Activated CD4-positive, alpha-beta T cell treated with anti-CD3 and anti-CD28 coated beads, Interleukin-2, amount 50 U/mL, for 1 hour (primary cell): Measurements from ENCODE around the gene GDPD4.
A peak's percentile ranks its signal among the peaks of the same experiment; 100 is the strongest.

Experiments
- DNase-seq: peaks from one replicate; pipeline ENCODE4 v3.0.0-alpha.2; 2020

Gene GDPD4

DNA sequence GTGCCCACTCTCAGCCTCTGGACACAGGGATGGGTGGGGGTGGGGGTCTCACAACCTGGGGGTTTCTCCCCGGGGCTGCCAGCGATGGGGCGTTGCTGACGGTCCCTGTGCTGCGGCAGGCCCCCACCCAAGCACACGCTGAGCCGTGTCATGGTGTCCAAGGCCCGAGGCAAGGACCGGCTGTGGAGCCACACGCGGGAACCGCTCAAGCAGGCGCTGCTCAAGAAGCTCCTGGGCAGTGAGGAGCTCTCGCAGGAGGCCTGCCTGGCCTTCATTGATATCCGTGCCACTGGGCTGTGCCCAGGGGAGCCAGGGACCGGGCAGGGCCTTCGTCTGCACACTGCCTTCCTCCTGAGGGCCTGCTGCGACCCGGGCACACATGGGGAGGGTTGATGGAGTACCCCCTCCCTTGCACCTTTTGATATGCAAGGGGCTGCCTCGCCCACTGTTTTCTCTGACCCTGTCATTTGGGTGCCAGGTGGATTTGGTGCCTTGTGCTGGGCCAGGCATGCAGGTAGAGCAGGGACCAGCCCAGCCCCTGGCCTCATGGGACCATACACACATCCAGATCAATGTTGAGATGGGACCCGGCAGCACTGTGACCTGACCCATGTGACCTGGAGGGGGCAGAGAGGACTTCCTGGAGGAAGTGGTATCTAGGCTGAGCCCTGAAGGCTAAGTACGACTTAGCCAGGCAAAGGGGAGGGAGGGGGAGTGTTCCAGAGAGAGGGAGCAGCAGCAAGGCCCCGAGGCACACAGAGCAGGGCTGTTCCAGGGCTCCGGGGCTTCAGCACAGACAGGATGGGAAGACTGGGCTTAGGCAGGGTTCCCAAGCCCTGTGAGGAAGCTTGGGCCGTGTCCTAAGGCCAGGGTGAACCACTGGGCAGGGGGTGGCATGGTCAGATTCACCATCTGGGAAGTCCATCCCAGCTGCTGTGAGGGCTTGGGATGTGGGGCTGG is 98.3 kb downstream of the GDPD4 start:
- DNase-seq, result no peak

DNA sequence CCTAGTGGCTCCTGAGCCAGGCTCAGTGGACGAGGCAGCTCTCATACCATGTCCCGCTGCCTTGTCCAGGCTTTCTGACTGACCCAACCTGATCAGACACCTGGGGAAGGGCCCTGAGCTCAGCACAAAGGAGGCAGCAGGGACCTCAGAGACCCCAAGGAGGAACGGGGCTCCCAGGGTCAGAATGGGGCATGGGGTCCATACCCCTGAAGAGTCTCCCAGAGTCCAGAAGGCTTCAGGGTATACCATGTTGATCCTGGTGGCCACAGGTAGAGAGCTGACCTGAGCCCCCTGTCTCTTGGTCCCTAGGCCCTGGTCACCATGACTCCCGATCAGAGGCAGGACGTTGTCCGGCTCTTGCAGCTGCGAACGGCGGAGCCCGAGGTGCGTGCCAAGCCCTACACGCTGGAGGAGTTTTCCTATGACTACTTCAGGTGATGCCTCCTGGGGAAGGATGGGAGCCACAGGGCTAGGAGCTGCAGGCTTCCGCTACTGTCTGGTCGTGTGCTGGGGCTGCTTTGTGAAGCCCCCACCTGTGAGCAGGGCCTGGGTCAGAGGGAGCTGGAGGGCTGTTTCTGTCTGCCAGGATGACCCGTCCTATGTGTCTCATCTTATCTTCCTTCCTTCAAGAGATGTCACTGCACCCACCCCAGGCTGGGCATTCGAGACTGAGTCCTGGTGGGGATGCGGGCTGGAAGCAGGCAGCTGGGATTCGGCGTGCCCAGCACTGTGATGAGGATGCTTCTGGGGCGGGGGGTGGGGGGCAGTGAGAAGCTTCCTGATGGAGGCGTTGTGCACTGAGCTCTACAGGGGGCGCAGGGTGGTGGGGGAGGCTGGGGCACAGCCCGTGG is 99.3 kb downstream of the GDPD4 start:
- no peak for DNase-seq

DNA sequence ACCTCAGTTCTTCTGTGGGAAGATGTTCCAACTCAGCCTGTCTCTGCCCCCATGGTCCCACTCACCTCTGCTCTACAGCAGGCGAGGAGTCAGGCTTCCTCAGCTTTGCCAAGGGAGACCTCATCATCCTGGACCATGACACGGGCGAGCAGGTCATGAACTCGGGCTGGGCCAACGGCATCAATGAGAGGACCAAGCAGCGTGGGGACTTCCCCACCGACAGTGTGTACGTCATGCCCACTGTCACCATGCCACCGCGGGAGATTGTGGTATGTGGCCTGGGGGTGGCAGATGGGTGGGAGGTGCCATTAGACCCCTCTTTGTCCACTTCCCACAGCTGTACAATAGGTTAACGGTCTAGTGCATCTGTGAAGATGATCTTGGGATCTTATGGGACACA is 100.1 kb downstream of the GDPD4 start:
- DNase-seq, result no peak

DNA sequence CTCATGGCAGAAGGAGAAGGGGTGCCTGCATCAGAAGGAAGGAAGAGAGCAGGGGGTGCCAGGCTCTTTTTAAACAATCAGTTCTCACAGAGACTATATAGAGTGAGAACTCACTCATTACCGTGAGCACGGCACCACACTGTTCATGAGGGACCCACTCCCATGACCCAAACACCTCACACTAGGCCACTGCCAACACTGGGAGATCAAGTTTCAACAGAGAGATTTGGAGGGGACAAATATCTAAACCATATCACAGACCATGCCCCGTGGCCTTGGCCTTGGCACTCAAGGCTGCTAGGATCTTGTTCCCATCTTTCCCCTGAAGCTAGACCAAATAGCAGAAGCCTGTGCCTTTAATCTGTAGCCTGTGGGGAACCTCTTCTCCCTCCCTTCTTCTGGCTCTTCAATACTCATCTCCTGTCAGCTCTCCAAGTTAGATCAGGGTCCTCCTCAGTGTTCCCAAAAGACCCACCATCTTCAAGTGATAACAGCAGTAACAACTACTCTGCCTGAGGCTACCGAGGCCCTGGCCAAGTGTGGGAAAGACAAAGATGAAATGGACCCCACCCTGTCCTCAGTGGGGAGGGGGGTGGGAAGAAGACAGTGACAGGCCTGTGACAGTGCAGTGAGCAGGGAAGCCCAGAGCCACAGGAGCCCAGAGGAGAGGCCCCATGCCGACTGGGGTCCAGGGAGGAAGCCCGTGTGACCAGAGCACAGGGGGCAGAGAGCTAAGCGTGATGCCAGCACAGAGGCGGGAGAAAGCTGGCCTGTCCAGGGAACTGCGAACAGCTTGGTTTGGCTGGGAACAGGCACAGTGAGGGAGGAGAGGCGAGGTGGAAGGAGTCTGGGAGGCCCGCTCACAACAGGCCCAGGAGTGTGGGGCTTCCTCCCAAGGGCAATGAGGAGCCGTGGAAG is 100.9 kb downstream of the GDPD4 start:
- no peak for DNase-seq

GRCh38 chr11:77199137-77199745 is 102.2 kb downstream of the GDPD4 start:
- no peak for DNase-seq

DNA sequence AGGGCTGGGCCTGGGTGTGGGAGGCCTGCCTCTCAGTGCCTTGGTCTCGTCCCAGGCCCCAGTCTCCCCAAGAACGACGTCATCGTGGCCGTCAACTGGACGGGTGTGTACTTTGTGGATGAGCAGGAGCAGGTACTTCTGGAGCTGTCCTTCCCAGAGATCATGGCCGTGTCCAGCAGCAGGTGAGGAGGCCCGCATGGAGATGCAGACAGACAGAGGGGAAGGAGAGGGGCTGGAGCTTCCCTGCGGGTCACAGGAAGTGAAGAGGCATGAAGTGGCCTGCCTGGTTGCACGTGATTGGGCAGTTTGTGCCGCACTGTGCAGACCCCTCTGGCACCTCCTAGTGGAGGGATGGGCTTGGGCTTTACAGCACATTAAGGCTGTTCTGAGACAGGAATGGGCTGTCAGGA is 103.0 kb downstream of the GDPD4 start:
- DNase-seq, result no peak

GRCh38 chr11:77197626-77198320 is 103.7 kb downstream of the GDPD4 start:
- no peak for DNase-seq

- no peak for DNase-seq
Measured at GRCh38 chr11:77196961-77197360, 104.5 kb downstream of the GDPD4 start.

GRCh38 chr11:77195071-77195755 is 106.3 kb downstream of the GDPD4 start:
- DNase-seq, result no peak

- no peak for DNase-seq
Measured at GRCh38 chr11:77193911-77194830, 107.3 kb downstream of the GDPD4 start.

- no peak for DNase-seq
Measured at GRCh38 chr11:77193167-77193566, 108.3 kb downstream of the GDPD4 start.

DNA sequence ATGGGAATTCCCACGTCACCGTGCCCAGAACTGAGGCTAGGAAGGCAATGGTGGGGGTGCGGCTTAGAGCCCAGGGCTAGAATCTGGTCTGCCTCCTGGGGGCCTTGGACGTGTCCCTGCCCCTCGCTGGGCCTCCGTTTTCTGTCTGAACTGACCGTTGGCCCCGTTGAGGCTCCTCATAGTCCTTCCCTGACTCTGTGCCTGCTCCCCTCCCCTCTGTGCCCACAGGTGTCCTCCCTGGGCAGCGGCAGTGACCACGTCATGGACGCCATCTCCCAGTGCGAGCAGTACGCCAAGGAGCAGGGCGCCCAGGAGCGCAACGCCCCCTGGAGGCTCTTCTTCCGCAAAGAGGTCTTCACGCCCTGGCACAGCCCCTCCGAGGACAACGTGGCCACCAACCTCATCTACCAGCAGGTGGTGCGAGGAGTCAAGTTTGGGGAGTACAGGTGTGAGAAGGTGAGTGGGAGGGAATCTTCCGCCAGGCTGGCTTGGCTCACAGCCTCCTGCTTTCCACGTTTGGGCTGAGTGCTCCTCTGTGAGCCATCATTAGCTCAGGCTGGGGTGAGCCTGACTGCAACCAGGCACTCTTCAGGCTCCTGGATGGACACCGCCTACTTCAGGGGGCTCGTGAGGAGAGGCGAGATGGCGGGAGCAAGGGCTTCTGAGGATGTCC is 109.5 kb downstream of the GDPD4 start:
- DNase-seq, result peak; percentile 39

DNA sequence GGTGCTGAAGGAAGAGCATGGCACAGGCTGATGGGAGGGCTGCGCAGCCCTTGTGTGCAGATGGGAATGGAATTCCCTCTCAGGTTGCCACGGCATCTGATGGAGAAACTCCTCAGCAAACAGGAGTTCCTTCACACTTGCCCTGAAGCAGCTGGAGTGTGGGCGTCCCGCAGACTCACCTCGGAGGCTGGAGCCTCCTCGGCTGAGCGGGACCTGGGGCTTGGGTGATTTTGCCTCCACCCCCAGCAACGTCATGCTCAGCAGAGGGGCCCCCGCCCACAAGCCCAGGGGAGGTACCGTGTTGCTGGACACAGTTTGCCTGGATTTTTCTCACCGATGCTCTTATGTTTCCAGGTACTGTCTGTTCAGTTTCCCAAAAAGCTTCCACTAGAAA is 110.1 kb downstream of the GDPD4 start:
- no peak for DNase-seq

DNA sequence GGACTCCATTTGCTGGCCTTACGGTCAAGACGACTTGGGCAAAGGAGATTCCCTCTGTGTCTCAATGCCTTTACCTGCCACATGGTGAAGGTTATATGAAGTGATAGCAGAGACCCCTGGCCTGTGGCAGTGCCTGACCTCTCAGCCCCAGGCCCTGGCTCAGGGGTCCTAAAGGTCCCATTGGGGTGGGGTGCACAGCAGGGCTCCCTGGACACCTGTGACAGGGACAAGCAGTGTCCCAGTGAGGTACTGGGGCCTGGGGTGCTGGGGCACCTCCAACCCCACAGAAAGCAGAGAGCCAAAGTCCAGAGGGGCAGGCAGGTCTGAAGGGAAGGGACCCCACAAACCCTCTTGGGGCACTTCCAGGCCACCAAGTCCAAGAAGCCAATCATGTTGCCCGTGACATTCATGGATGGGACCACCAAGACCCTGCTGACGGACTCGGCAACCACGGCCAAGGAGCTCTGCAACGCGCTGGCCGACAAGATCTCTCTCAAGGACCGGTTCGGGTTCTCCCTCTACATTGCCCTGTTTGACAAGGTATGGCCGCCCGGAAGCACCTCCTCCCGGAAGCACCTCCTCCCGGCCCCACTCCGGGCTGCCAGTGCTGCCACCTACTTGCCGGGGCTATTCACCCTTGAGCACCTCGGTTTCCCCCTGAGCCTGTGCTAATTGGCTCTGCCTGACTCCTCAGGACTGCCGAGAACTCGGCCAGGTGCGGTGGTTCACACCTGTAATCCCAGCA is 111.0 kb downstream of the GDPD4 start:
- DNase-seq, result no peak

- no peak for DNase-seq
Measured at GRCh38 chr11:77189588-77190210, 111.8 kb downstream of the GDPD4 start.

DNA sequence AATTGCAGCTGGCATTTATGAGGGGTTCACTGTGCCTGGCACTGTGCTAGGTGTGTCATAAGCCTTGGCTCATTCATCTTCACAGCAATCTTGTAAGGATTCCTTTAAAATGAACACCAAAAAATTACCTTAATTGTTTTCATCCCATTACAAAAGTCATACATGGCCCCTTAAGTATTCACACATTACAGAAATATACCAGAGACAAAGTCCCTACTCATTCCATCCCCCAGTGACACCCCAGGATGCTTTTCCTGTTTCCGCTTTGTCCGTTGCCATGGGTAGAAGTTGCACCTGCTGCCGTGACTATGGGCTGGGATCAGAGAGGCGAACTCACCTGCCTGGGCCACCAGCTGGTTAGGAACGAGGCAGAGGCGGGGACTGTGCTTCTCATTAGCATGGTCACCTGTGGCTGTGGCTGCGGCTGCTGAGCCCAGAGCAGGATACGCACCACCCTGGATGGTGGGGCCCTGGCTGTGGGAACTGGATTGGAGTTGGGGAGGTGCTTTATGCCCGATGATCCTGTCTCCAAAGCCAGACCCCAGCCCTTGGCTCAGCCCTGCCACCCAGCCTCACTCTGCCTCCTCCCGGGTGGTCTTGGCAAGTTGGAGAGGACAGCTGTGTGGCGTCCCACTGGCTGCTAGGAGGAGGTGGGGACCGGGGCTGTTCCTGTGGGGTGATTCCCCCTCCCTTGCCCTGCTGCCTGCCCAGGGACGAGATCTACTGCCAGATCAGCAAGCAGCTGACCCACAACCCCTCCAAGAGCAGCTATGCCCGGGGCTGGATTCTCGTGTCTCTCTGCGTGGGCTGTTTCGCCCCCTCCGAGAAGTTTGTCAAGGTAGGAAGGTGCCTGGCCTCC is 112.6 kb downstream of the GDPD4 start:
- no peak for DNase-seq
